ENCODE measurements around the gene NCKAP5. TPM values are rescaled to one million over a fixed set of nuclear protein-coding genes. Genes with fewer than 3 reads are reported as not detected.

NCKAP5 gene
- total and polyA plus RNA-seq, 9 donors: 0.80 to 2.7 (median 2.2) TPM

GRCh38 chr2:133411101-133411500 lies 157.2 kb downstream of the NCKAP5 start:
- Histone ChIP-seq H3K36me3 (no peaks in the 10 kb centered on the region), H3K9me3 (no peaks in the 10 kb centered on the region), H3K27me3 (no peaks in the 10 kb centered on the region), H3K4me3 (no peak overlapping the region), H3K4me1 (ENCODE audit: insufficient read depth) (no peaks in the 10 kb centered on the region), H3K27ac (no peak overlapping the region)
- DNase-seq: no peak
- TF ChIP-seq EP300 (IDR thresholded peaks at IDR 0.05) (no peak), CTCF (IDR thresholded peaks at IDR 0.05) (no peak), POLR2A (IDR thresholded peaks at IDR 0.05) (no peak)
- intact Hi-C loops (cut with DNase I): no loop called here
- 83 to 87% (median 87%) methylated on average over 5 of the region's 5 CpGs for WGBS, 3 donors

- Histone ChIP-seq H3K36me3 (no peaks in the 10 kb centered on the region), H3K27me3 (no peaks in the 10 kb centered on the region), H3K4me3 (no peak overlapping the region), H3K4me1 (ENCODE audit: insufficient read depth) (no peaks in the 10 kb centered on the region), H3K27ac (no peak overlapping the region), H3K9me3 (no peaks in the 10 kb centered on the region)
- intact Hi-C loops (cut with DNase I): no loop called here
- TF ChIP-seq EP300 (IDR thresholded peaks at IDR 0.05) (no peak), CTCF (IDR thresholded peaks at IDR 0.05) (no peak), POLR2A (IDR thresholded peaks at IDR 0.05) (no peak)
- WGBS, 3 donors: 83 to 92% (median 88%) methylated on average over 5 of the region's 5 CpGs
- no peak for DNase-seq
These were observed 158.5 kb downstream of the NCKAP5 start for GRCh38 chr2:133409581-133410285.

GRCh38 chr2:133408671-133409070 lies 159.6 kb downstream of the NCKAP5 start:
- Histone ChIP-seq H3K4me1 (ENCODE audit: insufficient read depth) (no peaks in the 10 kb centered on the region), H3K27me3 (no peaks in the 10 kb centered on the region), H3K27ac (no peak overlapping the region), H3K9me3 (no peaks in the 10 kb centered on the region), H3K4me3 (no peak overlapping the region), H3K36me3 (no peaks in the 10 kb centered on the region)
- DNase-seq: no peak
- intact Hi-C loops (cut with DNase I): no loop called here
- WGBS, 3 donors: 32 to 50% (median 34%) methylated on average over 1 of the region's 1 CpG
- TF ChIP-seq EP300 (IDR thresholded peaks at IDR 0.05) (no peak), POLR2A (IDR thresholded peaks at IDR 0.05) (no peak), CTCF (IDR thresholded peaks at IDR 0.05) (no peak)

GRCh38 chr2:133407341-133407740 lies 160.9 kb downstream of the NCKAP5 start:
- H3K9me3 ChIP-seq: no peaks in the 10 kb centered on the region
- H3K36me3 ChIP-seq: no peaks in the 10 kb centered on the region
- H3K27me3 ChIP-seq: no peaks in the 10 kb centered on the region
- no peak for TF ChIP-seq EP300 (IDR thresholded peaks at IDR 0.05)
- no peak for TF ChIP-seq CTCF (IDR thresholded peaks at IDR 0.05)
- TF ChIP-seq POLR2A (IDR thresholded peaks at IDR 0.05): no peak
- no peak overlapping the region for H3K4me3 ChIP-seq
- WGBS, 3 donors: 87 to 88% (median 87%) methylated on average over 8 of the region's 8 CpGs
- no peaks in the 10 kb centered on the region for H3K4me1 ChIP-seq (ENCODE audit: insufficient read depth)
- intact Hi-C loops (cut with DNase I): no loop called here
- DNase-seq: no peak
- H3K27ac ChIP-seq: no peak overlapping the region

Data from ovary (tissue), 9 donors.